HG02610 (cell line): Measurements from ENCODE around the gene PRR23E.

Experiments used
- ATAC-seq: cut with Tn5 transposase; IDR thresholded peaks from one replicate; pipeline ENCODE4 v1.9.1; 2021; ENCODE audit warnings: mild to moderate bottlenecking, moderate library complexity; ENCODE audit not compliant: unreplicated experiment

The PRR23E gene

DNA sequence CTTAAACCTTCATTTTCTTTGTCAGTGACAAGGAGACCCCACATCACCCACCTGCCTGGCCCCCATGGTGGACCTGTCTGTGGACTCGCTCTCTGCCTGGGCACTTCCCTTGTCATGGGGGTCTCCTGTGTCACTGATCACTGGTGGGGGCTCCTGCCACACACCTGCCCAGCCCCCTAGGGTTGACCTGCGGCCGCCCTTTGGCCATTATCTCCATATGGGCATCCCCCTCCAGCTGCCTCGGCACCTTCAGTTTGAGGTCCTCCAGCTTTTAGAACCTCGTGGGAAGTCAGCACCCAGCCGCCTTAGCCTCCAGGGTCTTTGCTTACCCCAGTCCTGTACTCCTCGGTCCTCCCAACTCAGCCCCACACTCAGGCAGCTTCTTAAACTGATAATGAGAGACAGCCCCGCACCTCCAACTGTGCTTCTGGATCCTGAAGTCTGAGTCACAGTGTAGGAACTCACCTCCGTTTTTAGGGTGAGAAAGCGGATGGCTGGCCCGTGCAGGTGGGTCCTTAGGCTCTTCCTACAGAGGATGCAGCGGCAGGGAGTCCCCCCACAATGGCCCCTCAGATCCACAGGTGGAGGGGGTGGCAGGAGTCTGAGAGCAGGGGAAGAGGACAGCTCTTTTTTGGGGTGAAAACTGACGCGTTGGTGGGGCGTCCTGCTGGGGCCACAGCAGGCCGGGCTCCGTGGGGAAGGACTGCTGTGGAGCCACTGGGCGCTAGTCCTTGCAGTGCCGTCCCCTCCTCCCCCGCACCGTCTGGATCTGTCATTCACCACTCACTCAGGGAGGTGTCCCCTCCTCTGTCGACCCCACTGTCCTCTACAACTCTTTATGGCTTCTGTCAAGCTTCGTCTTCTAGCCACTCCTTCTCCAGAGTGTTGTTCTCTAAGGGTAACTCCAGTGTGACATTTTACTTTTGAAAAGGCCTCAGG is 8.7 kb upstream of the PRR23E start:
- no peak for ATAC-seq

DNA sequence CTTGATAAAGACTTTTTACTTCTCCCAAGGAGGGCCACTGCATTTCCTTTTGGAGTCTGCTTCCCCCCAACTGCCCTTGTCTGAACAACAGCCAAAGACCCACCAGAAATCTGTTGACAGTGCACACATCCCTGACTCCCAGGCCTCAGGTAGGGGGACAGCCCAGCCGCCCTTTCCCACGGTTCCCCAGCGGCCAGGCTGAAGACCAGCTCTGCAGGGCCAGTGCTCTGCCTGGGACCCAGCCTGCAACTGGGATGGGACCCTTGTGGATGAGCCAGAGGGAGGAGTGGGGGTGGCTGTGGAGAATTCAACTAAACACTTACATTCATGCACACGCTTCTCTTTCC is 8.1 kb upstream of the PRR23E start:
- ATAC-seq: no peak

DNA sequence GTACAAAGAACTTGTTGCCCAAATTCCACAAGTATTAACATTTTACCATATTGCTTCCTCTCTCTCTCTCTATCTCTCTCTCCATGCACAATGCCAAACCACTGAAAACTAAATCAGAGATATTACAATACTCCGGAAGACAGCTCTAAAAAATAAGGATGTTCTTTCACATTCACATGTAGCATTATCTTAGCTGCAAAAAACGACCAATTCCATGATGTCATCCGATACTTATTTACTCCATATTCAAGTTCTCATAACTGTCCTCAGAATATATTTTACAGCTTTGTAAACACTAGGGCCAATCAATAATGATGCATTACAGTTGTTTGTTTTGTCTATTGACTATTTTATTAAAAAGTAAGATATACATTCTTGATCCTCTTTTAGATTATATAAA is 7.7 kb upstream of the PRR23E start:
- no peak for ATAC-seq

DNA sequence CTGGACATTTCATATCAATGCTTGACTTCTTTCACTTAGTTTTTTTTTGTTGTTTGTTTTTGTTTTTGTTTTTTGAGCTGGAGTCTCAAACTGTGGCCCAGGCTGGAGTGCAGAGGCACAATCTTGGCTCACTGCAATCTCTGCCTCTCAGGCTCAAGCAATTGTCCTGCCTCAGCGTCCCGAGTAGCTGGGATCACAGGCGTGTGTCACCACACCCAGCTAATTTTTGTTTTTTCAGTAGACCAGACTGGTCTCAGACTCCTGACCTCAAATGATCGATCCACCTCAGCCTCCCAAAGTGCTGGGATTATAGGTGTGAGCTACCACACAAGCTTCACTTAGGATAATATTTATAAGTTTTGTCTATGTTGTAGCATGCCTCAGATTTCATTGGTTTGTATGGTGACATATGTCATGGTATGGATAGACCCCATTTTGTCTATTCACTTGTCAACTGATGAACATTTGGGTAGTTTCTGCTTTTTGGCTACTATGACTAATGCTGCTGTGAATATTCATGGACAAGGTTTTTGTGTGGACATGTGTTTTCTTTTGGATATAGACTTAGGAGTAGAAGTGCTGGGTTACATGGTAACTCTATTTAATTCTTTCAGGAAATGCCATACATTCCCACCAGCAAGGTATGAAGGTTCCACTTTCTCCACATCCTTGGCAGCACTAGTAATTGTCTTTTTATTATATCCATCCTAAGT is 6.8 kb upstream of the PRR23E start:
- no peak for ATAC-seq

DNA sequence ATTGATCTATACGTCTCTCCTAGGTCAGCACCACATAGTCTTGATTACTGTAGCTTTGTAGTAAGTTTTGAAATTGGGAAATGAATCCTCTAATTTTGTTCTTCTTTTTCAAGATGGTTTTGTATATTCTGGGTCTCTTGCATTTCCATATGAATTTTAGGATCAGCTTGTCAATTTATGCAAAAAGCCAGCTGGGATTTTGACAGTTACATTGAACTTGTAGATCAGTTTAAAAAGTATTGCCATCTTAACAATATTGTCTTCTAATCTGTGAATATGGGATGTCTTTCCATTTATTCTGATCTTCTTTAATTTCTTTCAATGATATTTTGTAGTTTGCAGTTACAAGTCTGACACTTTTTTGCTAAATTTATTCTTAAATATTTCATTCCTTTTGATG is 5.6 kb upstream of the PRR23E start:
- ATAC-seq: no peak

DNA sequence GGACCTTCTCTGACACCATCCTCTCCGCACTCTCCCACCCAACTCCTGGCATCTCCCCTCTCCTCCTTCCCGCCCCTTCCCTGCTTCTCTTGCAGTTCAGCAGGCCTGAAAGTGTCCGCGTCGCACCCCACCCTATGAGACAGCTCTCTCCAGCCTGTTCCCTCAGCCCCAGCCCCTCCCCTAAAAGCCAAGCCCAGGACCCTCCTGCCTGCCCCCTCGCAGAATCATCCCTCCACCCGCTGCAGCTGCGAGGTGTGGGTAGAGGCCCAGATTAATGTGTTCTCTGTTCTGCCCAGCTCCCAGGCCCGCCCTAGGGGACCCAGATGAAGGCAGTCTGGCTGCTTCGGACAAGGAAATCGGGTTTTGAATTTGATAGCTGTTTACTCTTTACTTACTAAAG is 410 bp downstream of the PRR23E start:
- ATAC-seq: no peak

DNA sequence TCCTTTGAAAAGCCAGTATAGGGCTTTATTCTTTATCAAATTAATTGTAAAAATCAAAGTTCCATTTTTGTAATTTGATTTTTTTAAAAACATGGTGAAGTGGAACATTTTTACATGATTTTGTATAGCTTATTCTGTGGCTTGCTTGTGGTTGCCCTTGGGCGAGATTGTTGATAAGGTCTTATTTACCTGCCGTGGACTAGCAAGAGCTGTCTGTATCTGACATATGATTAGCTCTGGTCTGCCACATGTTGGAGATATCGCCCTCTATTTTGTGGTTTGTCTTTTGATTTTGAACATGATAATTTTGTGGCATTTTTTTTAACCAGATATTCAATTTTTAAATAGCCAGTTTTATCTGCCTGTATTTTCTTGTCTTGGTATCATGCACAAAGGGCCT is 844 bp downstream of the PRR23E start:
- no peak for ATAC-seq

DNA sequence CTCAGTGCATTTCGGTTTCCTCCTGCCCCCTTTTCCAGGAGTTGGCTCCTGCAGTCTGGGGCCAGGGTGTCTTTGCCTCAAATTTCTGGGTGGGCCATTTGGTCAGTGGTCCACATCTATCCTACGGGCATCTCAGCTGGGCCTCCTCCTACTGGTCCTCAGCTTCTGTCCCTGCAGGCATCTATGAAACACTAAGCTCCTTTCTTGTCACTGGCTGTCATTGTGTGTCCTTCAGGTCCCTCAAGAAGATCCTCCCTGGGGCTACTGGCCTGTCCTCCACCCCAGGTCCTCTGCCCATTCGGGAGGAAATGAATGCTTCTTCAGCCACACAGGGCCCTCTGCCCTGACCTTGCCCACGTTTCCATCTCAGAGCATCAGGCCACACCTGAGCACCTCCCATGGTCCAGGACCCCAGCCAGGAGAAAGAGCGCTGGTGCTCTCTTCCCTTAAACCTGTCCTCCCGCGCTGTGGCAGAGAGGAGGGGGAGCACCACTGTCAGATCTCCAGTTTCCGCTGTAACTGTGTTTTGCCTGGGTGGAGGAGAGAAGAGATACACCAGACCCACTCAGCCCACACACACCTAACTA is 1.8 kb downstream of the PRR23E start:
- no peak for ATAC-seq

DNA sequence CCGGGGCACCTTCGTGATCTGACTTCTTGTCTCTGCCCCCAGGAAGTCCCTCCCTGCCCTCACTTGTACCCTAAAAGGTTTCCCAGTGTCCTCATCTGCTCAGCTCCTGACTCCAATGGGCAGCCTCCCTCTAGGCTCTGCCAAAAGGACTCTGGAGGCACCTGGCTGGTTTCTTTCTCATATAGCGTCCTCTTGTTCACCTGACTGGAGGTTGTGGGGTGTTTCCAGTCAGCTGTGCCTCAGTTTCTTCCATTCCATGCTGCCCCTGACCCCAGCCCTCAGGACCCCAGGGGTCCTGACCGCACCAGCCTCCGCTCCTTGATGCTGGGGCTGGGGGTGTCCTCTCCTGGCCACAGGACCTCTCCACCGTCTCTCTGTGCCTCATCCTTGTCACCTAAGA is 2.5 kb downstream of the PRR23E start:
- no peak for ATAC-seq

DNA sequence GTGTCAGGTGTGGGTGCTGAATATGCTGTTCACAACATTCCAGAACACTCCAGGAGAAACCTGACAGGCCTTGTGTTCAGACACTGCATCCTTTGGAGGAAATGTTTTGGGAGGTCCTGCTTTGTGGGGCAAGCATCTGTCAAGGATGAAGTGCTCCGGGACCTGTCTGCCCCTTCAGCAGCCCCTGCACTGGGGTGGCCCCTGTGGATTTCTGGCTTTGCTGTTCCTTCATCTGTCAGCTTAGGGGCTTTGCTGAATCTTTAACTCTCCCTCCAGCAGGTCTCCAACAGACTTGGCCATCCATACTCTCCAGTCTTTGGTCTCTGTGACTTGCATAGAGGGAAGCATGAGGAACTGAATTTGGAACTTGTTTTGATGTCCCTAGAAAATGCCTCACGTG is 3.1 kb downstream of the PRR23E start:
- no peak for ATAC-seq

DNA sequence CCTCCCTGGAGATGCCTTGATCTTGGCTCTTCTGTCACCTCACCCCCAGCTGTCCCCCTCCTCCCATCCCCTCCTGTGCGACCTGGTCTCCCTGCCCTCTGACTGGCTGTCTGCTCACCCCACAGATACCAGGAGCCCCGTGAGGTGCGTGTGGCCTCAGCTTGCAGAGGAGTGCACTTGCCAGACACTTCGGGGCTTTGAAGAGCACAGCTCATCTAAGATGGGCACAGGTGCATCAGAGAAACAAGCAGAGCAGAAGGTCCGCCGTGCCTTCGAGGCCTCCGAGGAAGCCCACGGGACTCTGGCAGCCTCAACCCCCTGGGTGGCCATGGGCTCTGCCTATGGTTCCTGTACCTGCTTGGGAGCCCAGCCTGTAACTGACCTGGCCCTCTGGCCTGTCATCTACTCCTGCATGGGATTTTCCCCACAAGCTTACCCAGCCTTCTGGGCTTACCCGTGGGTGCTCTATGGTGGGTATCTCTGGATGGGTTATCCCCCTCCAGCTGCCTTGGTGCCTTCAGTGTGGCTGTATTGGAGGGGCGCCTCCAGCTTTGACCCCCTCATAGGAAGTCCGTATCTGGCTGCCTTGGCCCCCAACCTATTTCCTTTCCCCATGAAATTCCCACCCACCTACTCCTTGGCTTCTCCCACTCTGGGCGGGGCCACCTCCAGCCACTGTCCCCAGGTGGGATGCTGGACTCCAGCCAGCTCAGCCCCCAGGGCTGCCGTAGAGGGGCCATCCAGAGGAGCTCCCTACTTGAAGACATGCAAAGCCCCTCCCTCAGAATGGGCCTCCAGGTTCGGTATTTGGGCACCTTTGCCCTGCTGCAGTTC is 3.8 kb downstream of the PRR23E start:
- no peak for ATAC-seq

DNA sequence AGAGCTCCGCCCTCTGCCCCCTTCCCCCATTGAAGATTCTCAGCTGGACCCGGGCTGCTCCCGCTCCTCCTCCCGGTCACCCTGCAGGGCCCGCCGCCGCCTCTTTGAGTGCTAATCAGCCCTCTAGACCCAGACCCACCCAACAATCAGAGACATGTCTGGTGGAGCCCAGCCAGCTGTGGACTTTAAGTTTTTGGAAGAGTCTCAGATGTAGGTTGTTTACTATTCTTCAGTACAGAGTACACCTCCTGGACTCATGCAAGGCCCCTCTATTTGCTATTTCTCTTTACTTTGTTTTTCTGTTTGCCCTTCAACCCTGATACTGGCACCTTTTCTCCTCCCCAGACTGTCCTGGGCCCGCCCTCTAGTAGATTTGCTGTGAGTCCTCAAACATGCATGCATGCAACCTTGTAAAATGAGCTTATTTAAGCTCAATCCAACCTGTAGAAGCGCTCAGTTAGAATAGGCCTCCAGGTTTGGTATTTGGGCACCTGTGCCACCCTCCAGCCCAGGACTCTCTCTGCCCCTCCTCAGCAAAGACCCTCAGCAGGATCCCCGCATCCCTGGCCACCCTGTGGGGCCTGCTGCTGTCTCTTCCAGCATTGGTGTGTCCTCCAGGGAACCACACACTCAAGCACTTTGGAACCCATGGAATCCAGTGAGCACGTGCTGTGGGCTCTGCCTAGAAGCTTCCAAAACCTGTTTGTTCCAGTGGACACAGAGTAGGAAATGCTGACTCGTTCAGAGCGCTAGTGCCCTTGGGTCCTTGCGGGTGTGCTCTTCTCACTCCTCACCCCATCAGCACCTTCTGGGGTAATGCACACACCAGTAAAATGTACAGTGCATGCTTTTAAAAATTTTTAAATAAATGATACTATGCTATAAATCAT is 4.6 kb downstream of the PRR23E start:
- no peak for ATAC-seq

DNA sequence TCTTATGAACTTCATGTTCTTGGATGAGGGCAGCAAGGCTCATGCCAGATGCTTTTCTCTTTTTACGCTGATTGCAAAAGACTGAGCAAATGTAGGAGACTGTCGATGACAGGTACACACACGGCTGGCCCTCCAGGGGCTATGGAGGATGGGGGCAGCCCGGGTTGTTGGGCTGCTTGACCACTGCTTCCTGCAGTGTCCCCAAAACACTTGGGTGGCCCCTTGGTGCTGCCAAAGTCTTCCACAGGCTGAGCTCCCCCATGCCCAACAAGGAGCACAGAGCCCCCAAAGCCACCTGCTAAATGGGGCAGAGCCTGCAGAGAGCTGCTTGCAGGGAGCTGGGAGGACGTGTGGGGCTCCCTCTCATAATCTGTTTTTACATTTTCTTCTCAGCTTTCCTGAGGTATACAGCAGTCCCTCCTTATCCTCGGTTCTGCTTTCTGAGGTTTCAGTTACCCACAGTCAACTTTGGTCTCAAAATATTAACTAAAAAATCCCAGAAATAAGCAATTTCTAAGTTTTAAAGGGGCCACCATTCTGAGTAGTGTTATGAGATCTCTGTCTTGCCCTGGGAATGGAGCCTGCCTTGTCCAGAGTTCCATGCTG is 7.3 kb downstream of the PRR23E start:
- no peak for ATAC-seq

DNA sequence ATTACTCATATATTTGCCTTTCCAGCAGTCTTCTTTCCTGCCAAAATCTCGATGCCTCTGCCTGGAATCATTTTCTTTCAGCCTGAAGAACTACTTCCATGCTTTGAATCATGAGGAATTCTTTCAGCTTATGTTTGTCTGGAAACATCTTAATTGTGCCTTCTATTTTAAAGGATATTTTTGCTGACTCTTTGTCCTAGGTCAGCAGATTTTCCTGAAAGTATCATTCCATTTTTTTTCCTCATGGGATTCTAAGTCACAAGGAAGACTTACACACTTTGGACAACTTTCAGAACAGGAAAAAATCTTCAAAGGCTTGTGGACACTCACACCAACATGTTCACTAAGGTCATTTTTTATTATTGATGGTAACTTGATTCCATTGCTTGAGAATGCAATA is 10.1 kb downstream of the PRR23E start:
- no peak for ATAC-seq

DNA sequence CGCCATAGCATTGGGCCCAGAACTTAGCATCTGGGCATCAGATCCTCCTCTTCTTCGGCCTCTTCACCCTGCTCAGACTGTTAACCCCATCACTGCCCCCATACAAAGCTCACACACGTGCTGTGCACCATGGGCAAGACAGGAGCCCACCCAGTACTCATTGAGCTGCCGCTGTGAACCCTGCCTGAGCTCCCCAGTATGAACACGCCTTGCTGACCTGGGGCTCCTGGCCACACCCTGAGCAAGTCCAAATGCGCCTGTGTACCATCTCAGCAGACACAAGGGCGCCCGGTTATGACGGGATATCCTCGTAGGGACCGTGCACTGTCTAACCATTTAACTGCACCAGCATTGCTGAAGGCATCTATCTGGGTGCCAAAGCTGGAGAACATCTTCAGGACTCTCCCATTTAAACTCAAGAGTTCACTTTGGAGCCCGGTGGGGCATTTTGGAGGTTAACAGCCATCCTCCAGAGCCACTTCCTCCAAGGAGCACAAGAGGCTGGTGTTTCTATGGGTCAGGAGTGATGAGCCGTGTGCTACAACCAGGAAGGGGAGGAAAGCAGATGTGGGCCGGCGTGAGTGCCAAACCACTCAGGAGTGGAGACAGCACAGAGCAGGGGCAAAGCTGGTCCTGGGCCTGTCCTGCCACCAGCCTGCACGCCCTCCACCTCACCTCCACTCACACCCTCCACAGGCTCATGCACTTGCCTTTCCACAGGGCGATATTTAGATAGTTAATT is 12.1 kb downstream of the PRR23E start:
- ATAC-seq: no peak

DNA sequence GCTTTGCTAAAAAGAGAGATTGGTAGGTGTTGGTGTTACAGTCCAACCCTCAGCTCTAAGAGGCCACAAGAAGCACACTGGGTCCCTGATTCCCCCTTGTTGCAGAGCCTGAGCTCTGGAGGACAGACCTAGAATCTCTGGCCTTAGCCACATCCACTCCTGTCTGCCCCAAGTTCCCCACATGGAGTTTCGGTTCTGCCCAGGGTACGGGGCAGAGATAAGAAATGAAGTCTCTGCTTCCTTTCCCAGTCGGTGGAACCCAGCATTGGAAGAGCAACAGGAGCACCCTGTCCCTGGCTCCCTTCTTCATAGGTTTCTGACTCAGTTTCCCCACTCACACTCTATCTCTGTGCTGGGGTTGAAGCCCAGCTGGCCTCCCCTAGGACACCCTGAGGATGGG is 13.2 kb downstream of the PRR23E start:
- ATAC-seq: no peak

DNA sequence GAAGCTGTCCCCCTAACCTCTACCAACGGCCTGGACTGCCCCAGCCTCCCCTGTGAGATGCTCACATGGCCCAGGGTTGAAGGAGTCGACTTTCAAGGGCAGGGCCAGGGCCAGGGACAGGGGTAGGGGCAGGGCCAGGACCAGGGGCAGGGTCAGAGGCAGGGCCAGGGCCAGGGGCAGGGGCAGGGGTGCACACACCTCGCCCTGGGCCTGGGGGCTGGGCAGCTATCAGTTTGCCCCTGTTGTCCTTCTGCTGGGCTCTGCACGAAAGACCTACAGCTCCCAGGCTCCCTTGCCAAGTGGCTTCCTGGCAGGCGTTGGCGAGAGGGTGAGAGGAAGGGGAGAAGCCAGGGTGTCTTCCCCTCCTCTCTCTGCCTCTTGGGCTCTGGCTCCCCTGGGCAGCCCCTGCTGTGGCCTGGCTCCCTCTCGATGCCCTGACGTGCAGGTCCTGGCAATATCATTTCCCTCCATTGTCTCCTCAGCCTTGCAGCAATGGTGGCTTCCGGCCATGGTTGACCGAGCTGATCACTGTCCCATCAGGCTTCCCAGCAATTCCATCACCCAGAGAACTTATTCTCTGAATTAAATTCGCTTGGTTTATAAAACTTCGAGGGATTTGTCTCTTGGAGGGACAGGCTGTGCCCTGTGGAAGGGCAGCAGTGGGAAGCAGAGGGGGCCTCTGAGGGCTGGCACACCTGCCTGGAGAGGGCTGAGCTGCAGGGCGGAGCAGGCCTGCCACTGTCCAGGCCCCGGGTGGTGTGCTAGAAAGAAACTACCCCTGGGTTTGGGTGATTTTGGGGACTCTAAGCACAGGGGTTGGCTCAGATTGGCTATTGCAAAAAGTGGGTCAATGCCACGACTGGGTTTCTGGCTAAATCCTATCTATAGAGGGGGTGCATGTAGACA is 13.9 kb downstream of the PRR23E start:
- ATAC-seq: no peak
